Upper lobe of left lung (tissue), 4 donors: Measurements from ENCODE around the gene FRZB.

Source experiments
- EP300 ChIP-seq, 4 donors: sonication (generic); formaldehyde crosslinking; IDR thresholded peaks; one replicate each; pipeline ENCODE4 v1.5.1; 2017; ENCODE audit warnings: antibody characterized with exemption in 4 of 4, control low read depth in 2 of 4
- TF ChIP-seq, protein P1 (sequence below), 6 experiments: fragments of 450-650 bp in 4 of 6; fragments of 200-600 bp in 2 of 6; sonication (generic) in 2 of 6; IDR thresholded peaks; one replicate each; pipeline ENCODE4 v1.5.1; 2016 to 2019; ENCODE audit warnings: antibody characterized with exemption in 6 of 6

- TF ChIP-seq, protein P1, sequence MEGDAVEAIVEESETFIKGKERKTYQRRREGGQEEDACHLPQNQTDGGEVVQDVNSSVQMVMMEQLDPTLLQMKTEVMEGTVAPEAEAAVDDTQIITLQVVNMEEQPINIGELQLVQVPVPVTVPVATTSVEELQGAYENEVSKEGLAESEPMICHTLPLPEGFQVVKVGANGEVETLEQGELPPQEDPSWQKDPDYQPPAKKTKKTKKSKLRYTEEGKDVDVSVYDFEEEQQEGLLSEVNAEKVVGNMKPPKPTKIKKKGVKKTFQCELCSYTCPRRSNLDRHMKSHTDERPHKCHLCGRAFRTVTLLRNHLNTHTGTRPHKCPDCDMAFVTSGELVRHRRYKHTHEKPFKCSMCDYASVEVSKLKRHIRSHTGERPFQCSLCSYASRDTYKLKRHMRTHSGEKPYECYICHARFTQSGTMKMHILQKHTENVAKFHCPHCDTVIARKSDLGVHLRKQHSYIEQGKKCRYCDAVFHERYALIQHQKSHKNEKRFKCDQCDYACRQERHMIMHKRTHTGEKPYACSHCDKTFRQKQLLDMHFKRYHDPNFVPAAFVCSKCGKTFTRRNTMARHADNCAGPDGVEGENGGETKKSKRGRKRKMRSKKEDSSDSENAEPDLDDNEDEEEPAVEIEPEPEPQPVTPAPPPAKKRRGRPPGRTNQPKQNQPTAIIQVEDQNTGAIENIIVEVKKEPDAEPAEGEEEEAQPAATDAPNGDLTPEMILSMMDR (IDR thresholded peaks at IDR 0.05): no peak
- no peak for TF ChIP-seq EP300 (IDR thresholded peaks at IDR 0.05)
Measured at GRCh38 chr2:182894174-182894573, 27.7 kb upstream of the FRZB start.
